BJ (cell line): ENCODE data around the gene KCNIP4. TPM values are rescaled to one million over a fixed set of nuclear protein-coding genes. Genes with fewer than 3 reads are reported as not detected.
A peak's percentile ranks its signal among the peaks of the same experiment; 100 is the strongest.

Experiments
- CTCF ChIA-PET: fragments of 350-600 bp; formaldehyde crosslinking; extraction: SDS; loops from one replicate; lab custom pipeline; 2021; ENCODE audit warnings: antibody characterized with exemption, inconsistent platforms; lab: Yijun Ruan, JAX
- POLR2A ChIA-PET: fragments of 300-600 bp; sonication (Branson Sonifier 250); formaldehyde crosslinking; extraction: SDS; loops from one replicate; lab custom pipeline; 2021; ENCODE audit warnings: antibody characterized with exemption; lab: Charles Lee
- DNase-seq: peaks from one replicate; pipeline ENCODE4 v3.0.0-alpha.2; 2011; ENCODE audit warnings: low read depth
- H3K27me3 ChIP-seq: 2 replicates; pipeline ENCODE4 v1.6.0; 2011; ENCODE audit warnings: low read length; ENCODE audit not compliant: control insufficient read depth, insufficient read depth
- H3K36me3 ChIP-seq: 2 replicates; pipeline ENCODE4 v1.5.1; 2011; ENCODE audit warnings: low read length; ENCODE audit not compliant: control insufficient read depth, insufficient read depth
- H3K4me3 ChIP-seq: 2 replicates; pipeline ENCODE4 v1.5.1; 2011; ENCODE audit warnings: low read depth, mild to moderate bottlenecking, control low read depth, low read length
- polyA plus RNA-seq: library from polyadenylated mRNA; depleted of rRNA; stranded (reverse); fragments of >200 nt; gene quantifications from 2 replicates; pipeline ENCODE4 v1.2.3, GENCODE V29; 2011
- TF ChIP-seq, protein P1 (sequence below): IDR thresholded peaks from 2 replicates; pipeline ENCODE4 v1.5.1; 2011; ENCODE audit warnings: low read depth, mild to moderate bottlenecking, control low read depth, inconsistent platforms, low read length, moderate library complexity; ENCODE audit not compliant: insufficient read depth

The KCNIP4 gene
- polyA plus RNA-seq, 1 experiment, result not detected

DNA sequence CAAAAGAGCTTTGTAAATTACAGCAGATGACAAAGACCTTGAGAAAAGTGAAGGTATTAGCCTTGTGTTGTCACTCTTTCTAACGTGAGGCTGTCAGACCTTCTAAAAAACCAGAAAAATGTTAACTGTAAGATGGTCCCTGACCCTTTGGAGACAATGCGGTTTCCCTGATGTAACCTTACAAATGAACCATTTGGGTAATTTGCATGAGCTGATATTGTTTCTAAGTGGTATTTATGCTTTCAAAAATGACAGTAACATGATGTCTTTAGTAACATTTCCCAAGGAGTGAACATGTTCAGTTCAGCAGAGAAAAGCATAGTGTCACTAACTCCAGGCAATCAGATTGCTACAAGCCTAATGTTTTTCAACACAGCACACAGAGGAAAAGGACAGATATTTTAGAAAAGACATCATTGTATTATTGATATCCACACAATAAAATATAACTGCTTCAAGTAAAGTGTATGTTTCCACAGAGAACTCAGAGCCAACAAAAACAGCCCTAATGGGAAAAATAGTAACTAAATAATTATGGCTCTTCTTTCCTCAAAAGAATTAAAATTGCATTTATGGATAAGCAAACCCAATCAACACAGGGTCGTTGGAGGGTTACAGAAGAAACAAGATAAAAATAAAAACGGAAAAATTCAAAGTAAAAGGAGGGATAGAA, 434.4 kb downstream of the KCNIP4 start:
- Histone ChIP-seq H3K4me3 (no peak overlapping the region), H3K27me3 (peaks cover 1% of the 10 kb centered on the region; the same call in 1 of the 2 replicates), H3K36me3 (no peaks in the 10 kb centered on the region)
- TF ChIP-seq, protein P1, sequence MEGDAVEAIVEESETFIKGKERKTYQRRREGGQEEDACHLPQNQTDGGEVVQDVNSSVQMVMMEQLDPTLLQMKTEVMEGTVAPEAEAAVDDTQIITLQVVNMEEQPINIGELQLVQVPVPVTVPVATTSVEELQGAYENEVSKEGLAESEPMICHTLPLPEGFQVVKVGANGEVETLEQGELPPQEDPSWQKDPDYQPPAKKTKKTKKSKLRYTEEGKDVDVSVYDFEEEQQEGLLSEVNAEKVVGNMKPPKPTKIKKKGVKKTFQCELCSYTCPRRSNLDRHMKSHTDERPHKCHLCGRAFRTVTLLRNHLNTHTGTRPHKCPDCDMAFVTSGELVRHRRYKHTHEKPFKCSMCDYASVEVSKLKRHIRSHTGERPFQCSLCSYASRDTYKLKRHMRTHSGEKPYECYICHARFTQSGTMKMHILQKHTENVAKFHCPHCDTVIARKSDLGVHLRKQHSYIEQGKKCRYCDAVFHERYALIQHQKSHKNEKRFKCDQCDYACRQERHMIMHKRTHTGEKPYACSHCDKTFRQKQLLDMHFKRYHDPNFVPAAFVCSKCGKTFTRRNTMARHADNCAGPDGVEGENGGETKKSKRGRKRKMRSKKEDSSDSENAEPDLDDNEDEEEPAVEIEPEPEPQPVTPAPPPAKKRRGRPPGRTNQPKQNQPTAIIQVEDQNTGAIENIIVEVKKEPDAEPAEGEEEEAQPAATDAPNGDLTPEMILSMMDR, result no peak
- DNase-seq, result no peak
- CTCF ChIA-PET, result interaction anchor here (1.0 to 14.5 kb wide), 5 partner anchors 8 to 875 kb away, joined by 3 to 181 read pairs (median 3); no protein-coding TSS in a partner anchor
- POLR2A ChIA-PET, result no interaction called here

DNA sequence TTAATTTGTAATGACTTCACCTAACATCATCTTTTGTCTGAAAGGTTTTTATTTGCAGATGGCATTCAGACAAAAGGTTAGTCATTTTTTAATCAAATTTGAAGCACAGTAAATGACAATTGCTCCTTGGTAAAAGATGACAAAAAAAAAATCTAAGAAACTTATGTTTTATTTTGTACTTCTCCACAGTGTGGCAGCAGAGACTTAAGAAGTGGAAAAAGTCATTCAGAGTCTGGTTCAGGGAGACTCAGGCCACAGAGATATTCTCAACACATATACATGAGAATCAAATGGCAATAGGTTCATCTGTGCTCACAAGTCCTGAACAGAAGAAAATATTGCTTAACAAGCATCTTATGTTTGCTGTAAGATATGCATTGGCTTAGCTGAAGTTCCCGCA, 436.2 kb downstream of the KCNIP4 start:
- H3K27me3 ChIP-seq, result peaks cover 1% of the 10 kb centered on the region; the same call in 1 of the 2 replicates
- no peaks in the 10 kb centered on the region for H3K36me3 ChIP-seq
- ChIA-PET CTCF (interaction anchor here (0.7 to 14.5 kb wide), 5 partner anchors 21 to 972 kb away, joined by 3 to 181 read pairs (median 3); no protein-coding TSS in a partner anchor), POLR2A (no interaction called here)
- TF ChIP-seq, protein P1, result peak; percentile 42
- H3K4me3 ChIP-seq, result no peak overlapping the region
- DNase-seq, result peak; percentile 2

DNA sequence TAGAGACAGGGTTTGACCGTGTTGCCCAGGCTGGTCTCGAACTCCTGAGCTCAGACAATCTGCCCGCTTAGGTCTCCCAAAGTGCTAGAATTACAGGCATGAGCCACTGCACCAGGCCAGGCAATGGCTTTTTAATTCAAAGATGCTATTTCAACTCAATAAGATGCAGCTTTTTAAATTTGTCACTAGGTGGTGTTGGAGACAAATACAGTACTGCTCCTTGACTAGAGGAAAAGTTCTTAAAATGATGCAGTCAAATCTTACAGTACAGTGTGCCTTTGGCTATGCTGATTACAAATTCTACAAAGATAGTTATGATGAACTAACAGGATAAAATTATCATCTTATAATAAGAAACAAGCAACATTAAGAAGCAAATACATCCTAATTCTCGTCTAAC, 441.1 kb downstream of the KCNIP4 start:
- ChIA-PET POLR2A (no interaction called here), CTCF (interaction anchor here (1.4 to 14.5 kb wide), 2 partner anchors 258 to 265 kb away, joined by 5 to 181 read pairs; no protein-coding TSS in a partner anchor)
- no peaks in the 10 kb centered on the region for H3K27me3 ChIP-seq
- H3K4me3 ChIP-seq, result no peak overlapping the region
- no peak for DNase-seq
- TF ChIP-seq, protein P1, result peak; percentile 36; the same call in 1 of the 2 replicates
- H3K36me3 ChIP-seq, result no peaks in the 10 kb centered on the region

DNA sequence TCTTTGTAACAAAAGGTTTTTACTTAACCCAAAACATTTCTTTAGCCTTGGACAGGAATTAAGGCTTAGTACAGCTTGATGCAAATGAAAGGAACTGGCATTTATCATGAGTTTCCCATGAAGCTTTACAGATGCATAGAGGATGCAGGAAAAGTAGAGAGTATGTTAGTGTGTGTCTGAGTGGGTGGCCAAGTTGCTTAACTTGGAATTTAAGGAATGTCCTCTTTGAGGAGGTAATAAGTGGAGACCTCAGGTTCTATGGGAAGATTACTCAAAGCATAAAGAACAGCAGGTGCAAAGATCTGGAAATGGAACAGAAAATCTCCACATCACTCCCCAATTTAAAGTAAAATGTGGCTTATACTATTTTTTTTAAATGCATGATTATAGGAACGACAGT, 457.9 kb downstream of the KCNIP4 start:
- POLR2A ChIA-PET, result no interaction called here
- TF ChIP-seq, protein P1, result no peak
- DNase-seq, result no peak
- CTCF ChIA-PET, result no interaction called here
- Histone ChIP-seq H3K4me3 (no peak overlapping the region), H3K27me3 (no peaks in the 10 kb centered on the region), H3K36me3 (no peaks in the 10 kb centered on the region)

DNA sequence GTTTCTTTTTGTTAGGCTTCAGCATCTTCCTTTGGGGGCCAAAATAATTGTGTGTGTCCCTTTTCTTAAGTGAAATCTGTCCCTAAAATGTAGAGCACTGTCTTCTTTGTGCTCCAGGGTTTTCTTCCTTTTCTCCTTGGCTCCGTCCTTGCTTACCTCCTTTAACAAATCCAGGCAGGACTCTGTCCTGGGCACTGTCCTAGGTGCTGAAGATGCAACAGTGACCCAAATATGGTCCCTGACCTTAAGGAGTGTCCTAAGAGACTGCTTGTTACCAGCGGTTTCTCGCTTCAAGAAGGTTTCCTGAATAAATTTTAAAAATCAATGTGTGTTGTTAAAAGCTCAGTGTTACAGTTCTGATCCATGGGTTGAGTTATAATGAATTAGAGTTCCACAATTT, 471.8 kb downstream of the KCNIP4 start:
- DNase-seq, result no peak

More for the DNA sequence above, 471.8 kb downstream of the KCNIP4 start:
- no peak overlapping the region for H3K4me3 ChIP-seq
- no peaks in the 10 kb centered on the region for H3K36me3 ChIP-seq
- ChIA-PET CTCF (no interaction called here), POLR2A (no interaction called here)
- TF ChIP-seq, protein P1, result no peak
- H3K27me3 ChIP-seq, result no peaks in the 10 kb centered on the region
